ENCODE measurements around the gene ARHGEF12.

The ARHGEF12 gene

GRCh38 chr11:120386318-120386717 lies 50.1 kb downstream of the ARHGEF12 start:
- DNase-seq (ENCODE audit: low read depth) = no peak

GRCh38 chr11:120386774-120387371 lies 50.7 kb downstream of the ARHGEF12 start:
- DNase-seq (ENCODE audit: low read depth) = no peak

GRCh38 chr11:120388261-120388660 lies 52.0 kb downstream of the ARHGEF12 start:
- DNase-seq (ENCODE audit: low read depth) = no peak

- no peak for DNase-seq (ENCODE audit: low read depth)
Observed at GRCh38 chr11:120389693-120390584, 53.7 kb downstream of the ARHGEF12 start.

- DNase-seq (ENCODE audit: low read depth) = no peak
Observed at GRCh38 chr11:120390585-120390922, 54.3 kb downstream of the ARHGEF12 start.

GRCh38 chr11:120391292-120391691 lies 55.1 kb downstream of the ARHGEF12 start:
- DNase-seq (ENCODE audit: low read depth) = no peak

GRCh38 chr11:120391854-120392253 lies 55.6 kb downstream of the ARHGEF12 start:
- DNase-seq (ENCODE audit: low read depth) = no peak

- no peak for DNase-seq (ENCODE audit: low read depth)
Observed at GRCh38 chr11:120392314-120392713, 56.1 kb downstream of the ARHGEF12 start.

GRCh38 chr11:120392793-120393192 lies 56.6 kb downstream of the ARHGEF12 start:
- peak; percentile 56 for DNase-seq (ENCODE audit: low read depth)

GRCh38 chr11:120394119-120394518 lies 57.9 kb downstream of the ARHGEF12 start:
- no peak for DNase-seq (ENCODE audit: low read depth)

GRCh38 chr11:120395778-120396177 lies 59.6 kb downstream of the ARHGEF12 start:
- no peak for DNase-seq (ENCODE audit: low read depth)

- DNase-seq (ENCODE audit: low read depth) = peak; percentile 56
Observed at GRCh38 chr11:120398132-120398531, 61.9 kb downstream of the ARHGEF12 start.

GRCh38 chr11:120399307-120399706 lies 63.1 kb downstream of the ARHGEF12 start:
- no peak for DNase-seq (ENCODE audit: low read depth)

GRCh38 chr11:120400564-120401364 lies 64.6 kb downstream of the ARHGEF12 start:
- peak; percentile 98 for DNase-seq (ENCODE audit: low read depth)

- no peak for DNase-seq (ENCODE audit: low read depth)
Observed at GRCh38 chr11:120401506-120401905, 65.3 kb downstream of the ARHGEF12 start.

GRCh38 chr11:120403966-120404365 lies 67.8 kb downstream of the ARHGEF12 start:
- DNase-seq (ENCODE audit: low read depth) = peak; percentile 52

- DNase-seq (ENCODE audit: low read depth) = no peak
Observed at GRCh38 chr11:120404495-120404894, 68.3 kb downstream of the ARHGEF12 start.

GRCh38 chr11:120409655-120410054 lies 73.4 kb downstream of the ARHGEF12 start:
- DNase-seq (ENCODE audit: low read depth) = peak; percentile 52

- DNase-seq (ENCODE audit: low read depth) = no peak
Observed at GRCh38 chr11:120410622-120411380, 74.6 kb downstream of the ARHGEF12 start.

GRCh38 chr11:120413480-120413879 lies 77.3 kb downstream of the ARHGEF12 start:
- DNase-seq (ENCODE audit: low read depth) = peak; percentile 89

- DNase-seq (ENCODE audit: low read depth) = no peak
Observed at GRCh38 chr11:120420572-120420971, 84.4 kb downstream of the ARHGEF12 start.

Data from EH (cell line).